Stimulated activated CD4-positive, alpha-beta T cell treated with anti-CD3 and anti-CD28 coated beads, Interleukin-2, amount 100 ng/mL, for 24 hours (primary cell): ENCODE measurements around the gene PSPH.

ENCODE experiments used
- DNase-seq, 2 donors: peaks; one replicate each; pipeline ENCODE4 v3.0.0-alpha.2; 2020

The PSPH gene

GRCh38 chr7:55996856-55997500, 54.3 kb downstream of the PSPH start:
- DNase-seq, result no peak

DNA sequence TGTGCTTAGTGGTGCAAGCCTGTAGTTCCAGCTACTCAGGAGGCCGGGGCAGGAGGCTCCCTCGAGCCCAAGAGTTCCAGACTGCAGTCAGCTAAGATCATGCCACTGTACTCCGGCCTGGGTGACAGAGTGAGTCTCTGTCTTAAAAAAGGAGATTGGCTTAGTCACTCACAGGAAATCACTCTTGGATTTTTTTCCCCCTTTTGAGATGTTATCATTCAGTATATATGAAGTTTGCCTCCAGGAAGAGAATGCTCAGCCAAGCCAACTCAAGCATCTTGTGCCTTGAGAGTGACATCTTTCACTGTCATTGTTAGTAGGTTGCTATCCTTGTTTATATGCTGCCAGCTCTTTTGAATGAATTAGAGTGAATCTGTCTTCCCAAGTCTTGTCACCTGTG, 58.9 kb downstream of the PSPH start:
- no peak for DNase-seq

GRCh38 chr7:55983537-55983936, 67.7 kb downstream of the PSPH start:
- no peak for DNase-seq

GRCh38 chr7:55980266-55980665, 71.0 kb downstream of the PSPH start:
- no peak for DNase-seq

- DNase-seq, result no peak
Observed at GRCh38 chr7:55977831-55978230, 73.4 kb downstream of the PSPH start.

DNA sequence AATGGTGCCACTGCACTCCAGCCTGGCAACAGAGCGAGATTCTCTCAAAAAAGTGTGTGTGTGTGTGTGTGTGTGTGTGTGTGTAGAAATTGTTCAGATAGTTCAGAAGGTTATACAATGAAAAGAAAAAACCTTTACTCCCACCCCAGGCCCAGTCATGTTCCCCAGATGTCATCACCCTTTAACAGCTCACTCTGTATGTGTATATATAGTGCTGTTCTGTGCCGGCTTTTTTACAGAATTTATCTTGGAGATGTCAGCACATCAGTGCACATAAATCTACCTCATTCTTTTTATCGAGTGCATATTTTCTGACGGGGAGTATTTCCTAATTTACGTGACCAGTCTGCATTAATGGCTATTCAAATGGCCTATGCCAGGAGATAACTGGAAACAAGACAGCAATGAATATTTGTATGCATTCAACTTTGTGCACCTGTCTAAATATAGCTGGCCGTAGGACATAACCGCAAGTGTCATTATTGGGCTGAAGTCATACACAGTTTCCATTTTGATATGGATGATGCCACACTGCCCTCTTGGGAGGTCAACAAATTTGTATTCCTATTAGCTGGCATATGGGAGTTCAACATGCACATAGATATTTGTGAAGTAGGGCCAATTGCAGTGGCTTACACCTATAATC, 75.1 kb downstream of the PSPH start:
- DNase-seq, result no peak

- no peak for DNase-seq
Observed at GRCh38 chr7:55973747-55974250, 77.4 kb downstream of the PSPH start.

DNA sequence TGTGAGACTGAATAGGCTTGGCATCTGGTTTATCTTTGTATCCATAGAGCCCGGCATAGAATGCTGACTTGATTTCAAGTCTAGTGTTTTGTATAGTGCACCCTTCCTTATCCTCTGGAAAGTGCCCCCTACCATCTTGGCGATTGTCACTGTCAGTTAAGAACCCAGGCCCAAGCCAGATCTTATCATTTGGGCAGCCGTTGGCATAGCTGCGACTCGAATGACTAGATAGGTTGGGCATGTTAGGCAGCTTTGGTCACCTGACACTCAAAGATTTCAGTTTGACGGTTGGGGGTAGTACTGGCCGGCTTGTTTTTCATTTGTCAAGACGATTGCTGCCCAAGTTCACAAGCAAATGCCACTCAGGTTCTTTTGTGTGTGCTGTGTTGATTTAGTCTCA, 80.3 kb downstream of the PSPH start:
- DNase-seq, result no peak

GRCh38 chr7:55970561-55970960, 80.7 kb downstream of the PSPH start:
- no peak for DNase-seq

DNA sequence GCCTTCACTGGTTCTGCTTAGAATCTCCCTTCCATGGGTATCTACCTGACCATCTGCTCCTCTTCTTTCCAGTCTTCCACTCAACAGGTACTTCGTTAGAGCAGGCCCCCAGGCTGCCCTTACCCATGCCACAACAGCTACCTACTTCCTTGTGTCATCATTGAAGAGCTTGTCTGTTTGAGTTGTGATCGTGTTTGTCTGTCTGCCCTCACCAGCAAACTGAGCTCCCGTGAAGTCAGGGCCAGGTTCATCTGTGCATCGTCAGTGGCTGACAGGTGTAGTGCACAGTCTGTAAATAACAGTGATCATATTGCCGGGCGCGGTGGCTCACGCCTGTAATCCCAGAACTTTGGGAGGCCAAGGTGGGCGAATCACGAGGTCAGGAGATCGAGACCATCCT, 81.9 kb downstream of the PSPH start:
- no peak for DNase-seq

DNA sequence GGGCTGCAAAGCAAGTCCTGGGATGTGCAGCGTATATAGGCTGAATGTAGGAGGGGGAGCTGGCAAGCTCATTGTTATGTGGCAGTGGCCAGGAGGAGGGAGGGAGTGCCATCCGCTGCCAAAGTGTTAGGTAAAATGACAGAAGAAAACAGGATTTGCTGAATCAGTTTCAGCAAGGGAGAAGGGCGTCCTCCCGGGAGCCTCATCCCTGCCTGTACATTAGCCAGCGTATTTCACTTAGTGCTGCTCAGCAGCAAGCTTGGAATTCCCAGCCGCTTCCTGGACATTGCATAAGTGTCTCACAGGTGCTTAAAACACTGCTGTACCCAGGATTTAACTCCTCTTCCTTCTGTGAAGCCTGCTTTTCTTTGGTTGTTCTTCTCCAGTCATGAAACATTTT, 84.4 kb downstream of the PSPH start:
- no peak for DNase-seq

DNA sequence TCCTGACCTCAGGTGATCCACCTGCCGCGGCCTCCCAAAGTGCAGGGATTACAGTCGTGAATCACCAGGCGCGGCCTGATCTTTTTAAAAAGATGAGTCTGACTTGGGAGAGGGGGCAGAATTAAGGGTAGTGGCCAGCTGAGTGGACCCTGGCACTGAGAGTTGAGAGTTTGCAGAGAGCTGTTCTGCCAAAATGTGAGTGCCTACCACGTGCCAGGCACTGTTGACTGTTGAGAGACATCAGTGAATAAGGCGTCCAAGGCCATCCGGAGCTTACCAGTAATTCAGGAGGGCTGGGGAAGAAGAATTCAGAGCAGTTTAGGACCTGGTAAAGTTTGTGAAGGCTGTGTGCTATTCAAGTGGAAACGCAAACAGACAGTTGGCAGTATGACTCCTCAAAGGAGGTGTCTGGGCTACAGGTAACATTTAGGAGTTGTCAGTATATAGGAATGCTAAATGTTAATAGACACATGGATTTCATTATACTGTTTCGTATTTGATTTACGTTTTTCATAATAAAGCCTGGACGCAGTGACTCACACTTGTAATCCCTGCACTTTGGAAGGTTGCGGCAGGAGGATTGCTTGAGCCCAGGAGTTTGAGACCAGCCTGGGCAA, 85.3 kb downstream of the PSPH start:
- no peak for DNase-seq

- no peak for DNase-seq
Observed at GRCh38 chr7:55965100-55965470, 86.2 kb downstream of the PSPH start.

DNA sequence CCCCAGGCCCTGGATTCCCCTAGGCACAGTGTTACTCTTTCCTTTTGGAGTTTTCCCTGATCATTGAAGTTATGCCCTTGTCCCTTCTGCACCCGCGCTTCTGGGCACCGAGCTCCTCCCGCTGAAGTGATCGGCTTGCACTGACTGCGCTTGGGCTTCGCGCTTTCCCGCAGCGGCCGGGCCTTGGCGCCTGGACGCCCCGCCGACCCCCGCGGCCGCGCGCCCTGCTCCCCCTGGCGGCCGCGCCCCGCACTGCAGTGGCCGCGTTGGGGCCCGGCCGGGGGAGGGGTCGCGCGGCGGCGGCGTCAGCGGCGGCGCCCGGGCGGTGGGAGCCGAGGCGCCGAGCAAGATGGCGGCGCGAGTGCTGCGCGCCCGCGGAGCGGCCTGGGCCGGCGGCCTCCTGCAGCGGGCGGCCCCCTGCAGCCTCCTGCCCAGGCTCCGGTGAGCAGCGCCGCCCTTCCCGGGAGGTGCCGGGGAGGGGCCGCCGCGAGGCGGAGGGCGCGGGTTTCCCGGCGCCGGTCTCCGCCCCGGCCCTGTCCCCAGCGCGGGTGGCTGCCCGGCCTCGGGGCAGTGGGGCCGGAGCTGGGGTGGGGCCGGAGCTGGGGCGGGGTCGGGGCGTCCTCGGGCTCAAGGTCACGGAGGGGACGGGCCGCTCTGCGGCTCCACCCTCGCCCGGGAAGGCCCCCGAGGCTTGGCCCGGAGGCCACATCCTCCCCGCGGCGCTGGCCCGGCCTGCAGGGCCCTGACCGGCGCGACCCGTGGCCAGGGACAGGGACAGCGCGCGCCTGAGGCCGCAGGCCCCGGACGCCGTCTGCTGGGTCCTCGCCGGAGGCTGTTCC, 86.8 kb downstream of the PSPH start, which contains the start of gene NIPSNAP2:
TSS of gene NIPSNAP2 (plus strand) at position 325 of the 839 bp plus-strand sequence. CDS start at position 350, 25 bp downstream.
- peak; percentile 70 to 71 for DNase-seq

- DNase-seq, result no peak
Observed at GRCh38 chr7:55963584-55964168, 87.6 kb downstream of the PSPH start.

GRCh38 chr7:55962014-55962413, 89.2 kb downstream of the PSPH start:
- DNase-seq, result no peak
